Neuronal stem cell (in vitro differentiated cells): ENCODE data around the gene PPP1R27.
A peak's percentile ranks its signal among the peaks of the same experiment; 100 is the strongest.

Source experiments
- DNase-seq: peaks from one replicate; pipeline ENCODE4 v3.0.0-alpha.2; 2013; ENCODE audit warnings: low spot score
- H2AFZ ChIP-seq: one replicate; pipeline ENCODE4 v1.6.1; 2013; ENCODE audit warnings: mild to moderate bottlenecking, low read length, inconsistent platforms
- H2AK5ac ChIP-seq: 2 replicates; pipeline ENCODE4 v1.6.1; 2013; ENCODE audit warnings: low read depth, mild to moderate bottlenecking, inconsistent platforms, low read length, moderate library complexity, mixed read lengths
- H2BK120ac ChIP-seq: 2 replicates; pipeline ENCODE4 v1.6.1; 2013; ENCODE audit warnings: low read depth, mild to moderate bottlenecking, inconsistent platforms, low read length, moderate library complexity, mixed read lengths
- H2BK12ac ChIP-seq: one replicate; pipeline ENCODE4 v1.6.1; 2013; ENCODE audit warnings: low read length, inconsistent platforms
- H2BK15ac ChIP-seq: 2 replicates; pipeline ENCODE4 v1.6.1; 2013; ENCODE audit warnings: mild to moderate bottlenecking, low read length, inconsistent platforms, mixed read lengths
- H2BK5ac ChIP-seq: one replicate; pipeline ENCODE4 v1.6.1; 2013; ENCODE audit warnings: inconsistent platforms, mild to moderate bottlenecking, low read length, moderate library complexity
- H3K14ac ChIP-seq: one replicate; pipeline ENCODE4 v1.6.1; 2013; ENCODE audit warnings: low read length, inconsistent platforms
- H3K18ac ChIP-seq: 2 replicates; pipeline ENCODE4 v1.6.1; 2013; ENCODE audit warnings: low read length, inconsistent platforms
- H3K23ac ChIP-seq: 2 replicates; pipeline ENCODE4 v1.6.1; 2013; ENCODE audit warnings: low read depth, mild to moderate bottlenecking, mixed read lengths, low read length, inconsistent platforms; ENCODE audit not compliant: poor library complexity
- H3K27ac ChIP-seq: replicated peaks from 3 replicates; pipeline ENCODE4 v1.5.1; 2013; ENCODE audit warnings: low read length, inconsistent platforms
- H3K27me3 ChIP-seq, 3 experiments: 2 replicates each; pipeline ENCODE4 v1.6.1; 2013; ENCODE audit warnings: low read length in 3 of 3, mild to moderate bottlenecking in 2 of 3, inconsistent platforms in 1 of 3, low read depth in 1 of 3, mixed read lengths in 1 of 3, moderate library complexity in 1 of 3; ENCODE audit not compliant: control insufficient read depth in 3 of 3, insufficient read depth in 3 of 3
- H3K36me3 ChIP-seq, 2 donors: replicated peaks in 1 of 2; 2 replicates each; pipeline ENCODE4 v1.6.1; 2013; ENCODE audit warnings: low read length in 2 of 2; ENCODE audit not compliant: control insufficient read depth in 2 of 2, insufficient read depth in 2 of 2
- H3K4ac ChIP-seq: 2 replicates; pipeline ENCODE4 v1.6.1; 2013; ENCODE audit warnings: inconsistent platforms, mild to moderate bottlenecking, low read length, moderate library complexity
- H3K4me1 ChIP-seq, 2 donors: 1 replicate in 1 of 2; 2 replicates in 1 of 2; pipeline ENCODE4 v1.6.1; 2013; ENCODE audit warnings: low read length in 2 of 2, low read depth in 1 of 2; ENCODE audit not compliant: control insufficient read depth in 2 of 2, insufficient read depth in 1 of 2
- H3K4me2 ChIP-seq: one replicate; pipeline ENCODE4 v1.6.1; 2013; ENCODE audit warnings: mild to moderate bottlenecking, low read length, inconsistent platforms; ENCODE audit not compliant: insufficient read depth, poor library complexity, severe bottlenecking
- H3K4me3 ChIP-seq, 2 donors: 2 replicates each; pipeline ENCODE4 v1.5.1; 2013; ENCODE audit warnings: low read length in 2 of 2, mild to moderate bottlenecking in 2 of 2, inconsistent platforms in 1 of 2, moderate library complexity in 1 of 2
- H3K79me1 ChIP-seq: one replicate; pipeline ENCODE4 v1.6.1; 2013; ENCODE audit warnings: low read depth, mild to moderate bottlenecking, inconsistent platforms, low read length, moderate library complexity
- H3K9ac ChIP-seq: one replicate; pipeline ENCODE4 v1.6.1; 2013; ENCODE audit warnings: mild to moderate bottlenecking, low read depth, low read length, inconsistent platforms; ENCODE audit not compliant: poor library complexity
- H3K9me3 ChIP-seq, 2 donors: replicated peaks in 1 of 2; 2 replicates each; pipeline versions ENCODE3 to v1.6.1; 2013; ENCODE audit warnings: low read length in 2 of 2, mild to moderate bottlenecking in 2 of 2, inconsistent platforms in 1 of 2, low read depth in 1 of 2, mixed read lengths in 1 of 2, moderate library complexity in 1 of 2; ENCODE audit not compliant: control insufficient read depth in 2 of 2, insufficient read depth in 1 of 2
- H4K8ac ChIP-seq: one replicate; pipeline ENCODE4 v1.6.1; 2013; ENCODE audit warnings: low read depth, mild to moderate bottlenecking, inconsistent platforms, low read length, moderate library complexity
- H4K91ac ChIP-seq: one replicate; pipeline ENCODE4 v1.6.1; 2013; ENCODE audit warnings: low read length, low read depth, mild to moderate bottlenecking, inconsistent platforms; ENCODE audit not compliant: poor library complexity
- WGBS, 2 donors: extraction: QIAGEN DNeasy Blood & Tissue Kit; methylation state at CpG; one replicate each; pipeline ENCODE4 v1.1.7; 2013; ENCODE audit warnings: missing lambda C conversion rate in 2 of 2, mixed read lengths in 1 of 2; ENCODE audit not compliant: insufficient read length in 2 of 2, insufficient replicate concordance in 1 of 2; ENCODE audit errors: extremely low coverage in 2 of 2; 5-methylcytosine and 5-hydroxymethylcytosine counted together

The PPP1R27 gene

DNA sequence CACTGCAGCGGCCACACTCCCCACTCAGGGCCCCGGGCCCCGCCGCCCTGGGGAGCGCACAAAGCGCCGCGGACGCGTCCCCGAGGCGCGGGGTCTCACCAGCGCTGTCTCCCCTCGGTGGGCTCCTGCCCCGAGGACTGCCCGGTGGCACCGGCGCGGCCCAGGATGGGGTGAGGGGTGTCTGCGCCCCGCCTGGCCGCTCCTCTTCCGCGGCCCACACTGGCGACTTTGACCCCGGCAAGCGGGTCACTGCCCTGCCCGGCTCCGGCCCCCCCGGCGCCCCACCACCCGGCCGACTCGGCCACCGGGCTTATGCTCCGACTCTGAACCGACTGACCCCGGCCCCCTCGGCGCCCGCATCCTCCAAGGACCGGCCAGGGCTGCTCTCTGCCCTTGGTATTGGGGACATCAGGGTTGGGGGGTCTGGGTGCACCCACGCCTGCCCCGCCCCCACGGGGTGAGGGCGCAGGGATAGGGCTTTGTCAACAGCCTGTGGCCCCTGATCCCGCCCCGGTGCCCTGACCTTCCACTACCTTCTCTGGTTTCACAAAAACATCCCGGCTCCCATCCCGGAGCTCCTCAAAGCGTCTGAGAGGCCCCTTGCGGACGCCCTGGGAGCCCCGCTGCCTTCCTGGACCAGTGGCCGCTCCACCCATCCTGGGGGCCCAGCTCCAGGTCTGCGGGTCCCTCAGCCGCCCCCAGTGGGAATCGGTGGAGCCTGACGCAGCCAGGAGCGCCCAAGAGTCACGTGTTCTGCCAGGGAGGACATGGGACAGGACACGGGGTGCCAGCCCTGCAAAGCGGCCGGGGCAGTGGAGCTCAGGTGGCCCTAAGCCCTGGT, 30.1 kb downstream of the PPP1R27 start:
- Histone ChIP-seq H3K4me3 (no peak overlapping the region), H3K27me3 (peaks cover 20 to 87% (median 72%) of the 10 kb centered on the region in 3 experiments)
- no peak for DNase-seq

DNA sequence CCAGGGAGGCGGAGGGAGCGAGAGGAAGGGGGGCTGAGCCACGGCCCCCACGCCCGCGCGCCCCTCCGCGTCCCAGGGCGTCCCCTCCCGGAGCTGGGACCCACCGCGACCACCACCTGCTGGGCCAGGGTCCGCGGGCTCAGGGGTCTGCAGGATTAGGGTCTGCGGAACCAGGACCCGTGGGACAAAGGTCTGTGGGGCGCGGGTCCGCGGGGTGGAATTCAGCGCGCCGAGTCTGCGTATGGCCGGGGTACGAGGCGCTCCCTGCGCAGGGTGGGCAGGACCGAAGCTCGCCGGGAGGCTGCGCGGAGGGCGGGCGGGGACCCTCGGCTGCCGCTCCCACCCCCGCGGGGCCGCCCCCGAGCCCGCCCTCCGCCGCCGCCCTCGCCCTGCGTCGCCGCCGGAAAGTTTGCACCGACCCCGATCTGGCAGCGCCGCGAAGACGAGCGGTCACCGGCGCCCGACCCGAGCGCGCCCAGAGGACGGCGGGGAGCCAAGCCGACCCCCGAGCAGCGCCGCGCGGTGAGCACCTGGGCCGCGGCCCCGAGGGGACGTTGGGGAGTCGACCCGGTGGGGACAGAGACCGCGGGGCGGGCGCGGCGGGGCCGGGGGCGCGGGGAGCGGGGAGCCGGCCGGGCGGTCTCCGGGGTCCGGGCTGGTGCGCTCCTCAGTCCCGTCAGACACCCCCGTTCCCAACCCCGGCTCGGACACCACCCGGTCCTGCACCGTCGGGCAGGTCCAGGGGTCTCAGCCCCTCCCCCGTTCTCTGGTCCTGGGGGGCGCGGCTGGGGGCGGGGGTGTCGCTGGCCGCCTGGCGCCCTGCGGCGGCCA, 30.9 kb downstream of the PPP1R27 start, which contains the start of gene GCGR:
Gene GCGR (plus strand): TSS at position 423 of the 831 bp plus-strand sequence. CDS start 4,869 bp downstream, outside the sequence.
- DNase-seq, result no peak
- peak within 1 kb of the TSS; percentile 53 for H2BK5ac ChIP-seq
- peaks cover 2 to 7% of the 10 kb centered on the region in 2 donors for H3K4me1 ChIP-seq
- H3K9ac ChIP-seq, result peak within 1 kb of the TSS; percentile 21
- H3K4ac ChIP-seq, result no peak within 1 kb of the TSS
- peak within 1 kb of the TSS; percentile 71 for H3K14ac ChIP-seq
- H3K36me3 ChIP-seq, result no peaks in the 10 kb centered on the region
- peak within 1 kb of the TSS; percentile 96 for H2AK5ac ChIP-seq
- peak within 1 kb of the TSS in 1 of 2 donors; percentile 65 for H3K4me3 ChIP-seq
- H2AFZ ChIP-seq, result peak within 1 kb of the TSS; percentile 84
- H3K23ac ChIP-seq, result peak within 1 kb of the TSS; percentile 80
- H2BK15ac ChIP-seq, result peak within 1 kb of the TSS; percentile 58
- no peak within 1 kb of the TSS for H4K91ac ChIP-seq
- peaks cover 20 to 78% (median 69%) of the 10 kb centered on the region in 3 experiments for H3K27me3 ChIP-seq
- H2BK12ac ChIP-seq, result peak within 1 kb of the TSS; percentile 58
- no CpG with 5 or more reads among the region's 110 CpGs for WGBS, 2 donors
- H3K9me3 ChIP-seq, result peaks cover 4 to 14% of the 10 kb centered on the region in 2 donors
- H4K8ac ChIP-seq, result peak within 1 kb of the TSS; percentile 43
- H3K4me2 ChIP-seq, result peak within 1 kb of the TSS; percentile 71
- no peak within 1 kb of the TSS for H2BK120ac ChIP-seq
- peaks cover 3% of the 10 kb centered on the region for H3K79me1 ChIP-seq
- H3K27ac ChIP-seq, result no peak within 1 kb of the TSS
- H3K18ac ChIP-seq, result peak within 1 kb of the TSS; percentile 93

More for the DNA sequence above, 30.1 kb downstream of the PPP1R27 start:
- Histone ChIP-seq H3K9ac (peak overlapping the region; percentile 21), H3K4ac (no peak overlapping the region), H2AK5ac (peak overlapping the region; percentile 28), H3K4me2 (peak overlapping the region; percentile 71), H3K27ac (no peak overlapping the region), H3K23ac (peak overlapping the region; percentile 80), H3K4me1 (peaks cover 2 to 7% of the 10 kb centered on the region in 2 donors), H3K36me3 (no peaks in the 10 kb centered on the region), H3K18ac (peak overlapping the region; percentile 85), H2BK12ac (peak overlapping the region; percentile 73), H2BK120ac (peak overlapping the region; percentile 87), H3K9me3 (peaks cover 4 to 14% of the 10 kb centered on the region in 2 donors), H2BK15ac (peak overlapping the region; percentile 49), H4K91ac (no peak overlapping the region), H4K8ac (peak overlapping the region; percentile 43), H3K14ac (peak overlapping the region; percentile 71), H2AFZ (peak overlapping the region; percentile 84), H2BK5ac (no peak overlapping the region), H3K79me1 (peaks cover 7% of the 10 kb centered on the region)
- WGBS, 2 donors, result no CpG with 5 or more reads among the region's 65 CpGs

DNA sequence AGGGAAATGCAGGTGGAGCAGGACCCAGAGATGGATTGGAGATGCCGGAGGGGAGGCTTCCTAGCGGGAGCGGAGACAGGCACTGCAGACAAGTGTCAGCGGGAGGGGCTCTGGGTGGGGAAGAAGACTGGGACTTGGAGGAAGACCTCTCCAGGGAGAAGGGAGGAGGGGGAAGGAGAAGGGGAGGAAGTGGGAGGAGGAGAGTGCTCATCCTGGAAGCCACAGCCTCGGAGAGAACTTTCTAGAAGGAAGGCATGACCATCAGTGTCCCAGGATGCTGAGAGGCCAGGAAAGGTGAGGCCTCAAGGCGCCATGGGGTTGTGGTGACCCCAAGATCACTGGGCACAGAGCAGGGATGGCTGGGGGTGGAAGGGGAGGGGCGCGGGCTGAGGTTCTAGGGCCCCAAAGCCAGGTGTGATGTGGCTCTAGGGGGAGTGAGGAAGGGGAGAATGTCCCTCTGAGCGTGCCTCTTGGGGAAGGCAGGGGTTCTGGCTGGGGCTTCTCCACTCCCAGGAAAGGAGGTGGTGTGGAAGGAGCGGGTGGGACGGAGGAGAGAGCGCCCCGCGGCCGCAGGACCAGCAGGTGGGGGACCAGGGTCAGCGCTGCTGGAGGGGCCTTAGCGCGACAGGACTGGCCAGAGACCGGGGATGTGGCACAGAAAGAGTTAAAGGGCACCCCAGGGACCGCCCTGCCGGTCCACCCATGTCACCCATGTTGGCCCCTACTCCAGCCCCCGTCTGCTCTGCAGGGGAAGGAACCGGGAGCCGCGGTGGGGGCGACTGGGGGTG, 31.8 kb downstream of the PPP1R27 start:
- no peak overlapping the region for H3K4ac ChIP-seq
- H2BK120ac ChIP-seq, result no peak overlapping the region
- H3K4me1 ChIP-seq, result peaks cover 2 to 7% of the 10 kb centered on the region in 2 donors
- no peak for DNase-seq
- H4K91ac ChIP-seq, result no peak overlapping the region
- H3K79me1 ChIP-seq, result peaks cover 2% of the 10 kb centered on the region
- H3K9ac ChIP-seq, result no peak overlapping the region
- peak overlapping the region; percentile 58 for H2BK15ac ChIP-seq
- WGBS, 2 donors, result no CpG with 5 or more reads among the region's 26 CpGs
- H3K27ac ChIP-seq, result no peak overlapping the region
- peak overlapping the region; percentile 93 for H3K18ac ChIP-seq
- peak overlapping the region; percentile 21 for H3K14ac ChIP-seq
- H3K27me3 ChIP-seq, result peaks cover 20 to 71% (median 67%) of the 10 kb centered on the region in 3 experiments
- H3K36me3 ChIP-seq, result no peaks in the 10 kb centered on the region
- H2BK12ac ChIP-seq, result peak overlapping the region; percentile 58
- peak overlapping the region; percentile 53 for H2BK5ac ChIP-seq
- H3K4me2 ChIP-seq, result no peak overlapping the region
- no peak overlapping the region for H3K4me3 ChIP-seq
- no peak overlapping the region for H4K8ac ChIP-seq
- H2AK5ac ChIP-seq, result peak overlapping the region; percentile 96
- H2AFZ ChIP-seq, result peak overlapping the region; percentile 84
- peaks cover 4 to 14% of the 10 kb centered on the region in 2 donors for H3K9me3 ChIP-seq
- peak overlapping the region; percentile 73 for H3K23ac ChIP-seq
